Neuronal stem cell (in vitro differentiated cells): Measurements from ENCODE around the gene TRPC6.

Experiments
- DNase-seq: peaks from one replicate; pipeline ENCODE4 v3.0.0-alpha.2; 2013; ENCODE audit warnings: low spot score
- H2AFZ ChIP-seq: one replicate; pipeline ENCODE4 v1.6.1; 2013; ENCODE audit warnings: mild to moderate bottlenecking, low read length, inconsistent platforms
- H2AK5ac ChIP-seq: 2 replicates; pipeline ENCODE4 v1.6.1; 2013; ENCODE audit warnings: low read depth, mild to moderate bottlenecking, inconsistent platforms, low read length, moderate library complexity, mixed read lengths
- H2BK120ac ChIP-seq: 2 replicates; pipeline ENCODE4 v1.6.1; 2013; ENCODE audit warnings: low read depth, mild to moderate bottlenecking, inconsistent platforms, low read length, moderate library complexity, mixed read lengths
- H2BK12ac ChIP-seq: one replicate; pipeline ENCODE4 v1.6.1; 2013; ENCODE audit warnings: low read length, inconsistent platforms
- H2BK15ac ChIP-seq: 2 replicates; pipeline ENCODE4 v1.6.1; 2013; ENCODE audit warnings: mild to moderate bottlenecking, low read length, inconsistent platforms, mixed read lengths
- H2BK5ac ChIP-seq: one replicate; pipeline ENCODE4 v1.6.1; 2013; ENCODE audit warnings: inconsistent platforms, mild to moderate bottlenecking, low read length, moderate library complexity
- H3K14ac ChIP-seq: one replicate; pipeline ENCODE4 v1.6.1; 2013; ENCODE audit warnings: low read length, inconsistent platforms
- H3K18ac ChIP-seq: 2 replicates; pipeline ENCODE4 v1.6.1; 2013; ENCODE audit warnings: low read length, inconsistent platforms
- H3K23ac ChIP-seq: 2 replicates; pipeline ENCODE4 v1.6.1; 2013; ENCODE audit warnings: low read depth, mild to moderate bottlenecking, mixed read lengths, low read length, inconsistent platforms; ENCODE audit not compliant: poor library complexity
- H3K27ac ChIP-seq: replicated peaks from 3 replicates; pipeline ENCODE4 v1.5.1; 2013; ENCODE audit warnings: low read length, inconsistent platforms
- H3K27me3 ChIP-seq, 3 experiments: 2 replicates each; pipeline ENCODE4 v1.6.1; 2013; ENCODE audit warnings: low read length in 3 of 3, mild to moderate bottlenecking in 2 of 3, inconsistent platforms in 1 of 3, low read depth in 1 of 3, mixed read lengths in 1 of 3, moderate library complexity in 1 of 3; ENCODE audit not compliant: control insufficient read depth in 3 of 3, insufficient read depth in 3 of 3
- H3K36me3 ChIP-seq, 2 donors: replicated peaks in 1 of 2; 2 replicates each; pipeline ENCODE4 v1.6.1; 2013; ENCODE audit warnings: low read length in 2 of 2; ENCODE audit not compliant: control insufficient read depth in 2 of 2, insufficient read depth in 2 of 2
- H3K4ac ChIP-seq: 2 replicates; pipeline ENCODE4 v1.6.1; 2013; ENCODE audit warnings: inconsistent platforms, mild to moderate bottlenecking, low read length, moderate library complexity
- H3K4me1 ChIP-seq, 2 donors: 1 replicate in 1 of 2; 2 replicates in 1 of 2; pipeline ENCODE4 v1.6.1; 2013; ENCODE audit warnings: low read length in 2 of 2, low read depth in 1 of 2; ENCODE audit not compliant: control insufficient read depth in 2 of 2, insufficient read depth in 1 of 2
- H3K4me2 ChIP-seq: one replicate; pipeline ENCODE4 v1.6.1; 2013; ENCODE audit warnings: mild to moderate bottlenecking, low read length, inconsistent platforms; ENCODE audit not compliant: insufficient read depth, poor library complexity, severe bottlenecking
- H3K4me3 ChIP-seq, 2 donors: 2 replicates each; pipeline ENCODE4 v1.5.1; 2013; ENCODE audit warnings: low read length in 2 of 2, mild to moderate bottlenecking in 2 of 2, inconsistent platforms in 1 of 2, moderate library complexity in 1 of 2
- H3K79me1 ChIP-seq: one replicate; pipeline ENCODE4 v1.6.1; 2013; ENCODE audit warnings: low read depth, mild to moderate bottlenecking, inconsistent platforms, low read length, moderate library complexity
- H3K9ac ChIP-seq: one replicate; pipeline ENCODE4 v1.6.1; 2013; ENCODE audit warnings: mild to moderate bottlenecking, low read depth, low read length, inconsistent platforms; ENCODE audit not compliant: poor library complexity
- H3K9me3 ChIP-seq, 2 donors: replicated peaks in 1 of 2; 2 replicates each; pipeline versions ENCODE3 to v1.6.1; 2013; ENCODE audit warnings: low read length in 2 of 2, mild to moderate bottlenecking in 2 of 2, inconsistent platforms in 1 of 2, low read depth in 1 of 2, mixed read lengths in 1 of 2, moderate library complexity in 1 of 2; ENCODE audit not compliant: control insufficient read depth in 2 of 2, insufficient read depth in 1 of 2
- H4K8ac ChIP-seq: one replicate; pipeline ENCODE4 v1.6.1; 2013; ENCODE audit warnings: low read depth, mild to moderate bottlenecking, inconsistent platforms, low read length, moderate library complexity
- H4K91ac ChIP-seq: one replicate; pipeline ENCODE4 v1.6.1; 2013; ENCODE audit warnings: low read length, low read depth, mild to moderate bottlenecking, inconsistent platforms; ENCODE audit not compliant: poor library complexity
- WGBS, 2 donors: extraction: QIAGEN DNeasy Blood & Tissue Kit; methylation state at CpG; one replicate each; pipeline ENCODE4 v1.1.7; 2013; ENCODE audit warnings: missing lambda C conversion rate in 2 of 2, mixed read lengths in 1 of 2; ENCODE audit not compliant: insufficient read length in 2 of 2, insufficient replicate concordance in 1 of 2; ENCODE audit errors: extremely low coverage in 2 of 2; 5-methylcytosine and 5-hydroxymethylcytosine counted together

The TRPC6 gene

GRCh38 chr11:101612481-101612880 is 28.7 kb upstream of the TRPC6 start:
- H3K79me1 ChIP-seq: no peaks in the 10 kb centered on the region
- no peak for DNase-seq
- no peak overlapping the region for H2BK15ac ChIP-seq
- no peaks in the 10 kb centered on the region for H3K4me1 ChIP-seq
- no peak overlapping the region for H3K18ac ChIP-seq
- no peak overlapping the region for H3K9ac ChIP-seq
- H3K14ac ChIP-seq: no peak overlapping the region
- H4K91ac ChIP-seq: no peak overlapping the region
- H2BK5ac ChIP-seq: no peak overlapping the region
- H3K4me3 ChIP-seq: no peak overlapping the region
- H3K27me3 ChIP-seq: no peaks in the 10 kb centered on the region
- no CpG with 5 or more reads among the region's 1 CpG for WGBS, 2 donors
- no peak overlapping the region for H2AFZ ChIP-seq
- no peak overlapping the region for H2BK120ac ChIP-seq
- no peak overlapping the region for H3K4me2 ChIP-seq
- no peak overlapping the region for H3K23ac ChIP-seq
- no peaks in the 10 kb centered on the region for H3K9me3 ChIP-seq
- H4K8ac ChIP-seq: no peak overlapping the region
- H3K4ac ChIP-seq: no peak overlapping the region
- no peak overlapping the region for H2AK5ac ChIP-seq
- no peaks in the 10 kb centered on the region for H3K36me3 ChIP-seq
- no peak overlapping the region for H2BK12ac ChIP-seq
- H3K27ac ChIP-seq: no peak overlapping the region

- H2BK5ac ChIP-seq: no peak overlapping the region
- no peak overlapping the region for H3K14ac ChIP-seq
- H3K9ac ChIP-seq: no peak overlapping the region
- no peak overlapping the region for H2AK5ac ChIP-seq
- H3K9me3 ChIP-seq: no peaks in the 10 kb centered on the region
- no peak overlapping the region for H3K27ac ChIP-seq
- no peak overlapping the region for H3K18ac ChIP-seq
- H2AFZ ChIP-seq: no peak overlapping the region
- DNase-seq: no peak
- no peaks in the 10 kb centered on the region for H3K27me3 ChIP-seq
- WGBS, 2 donors: no CpG with 5 or more reads among the region's 3 CpGs
- no peak overlapping the region for H3K4ac ChIP-seq
- no peaks in the 10 kb centered on the region for H3K4me1 ChIP-seq
- H2BK120ac ChIP-seq: no peak overlapping the region
- H3K4me3 ChIP-seq: no peak overlapping the region
- H3K23ac ChIP-seq: no peak overlapping the region
- H4K8ac ChIP-seq: no peak overlapping the region
- no peak overlapping the region for H4K91ac ChIP-seq
- H2BK12ac ChIP-seq: no peak overlapping the region
- H3K36me3 ChIP-seq: no peaks in the 10 kb centered on the region
- H3K4me2 ChIP-seq: no peak overlapping the region
- H3K79me1 ChIP-seq: no peaks in the 10 kb centered on the region
- no peak overlapping the region for H2BK15ac ChIP-seq
Measured at GRCh38 chr11:101600924-101601323, 17.1 kb upstream of the TRPC6 start.

GRCh38 chr11:101586965-101587364 is 3.2 kb upstream of the TRPC6 start:
- no peak overlapping the region for H2BK15ac ChIP-seq
- no peak overlapping the region for H3K4me2 ChIP-seq
- no peak overlapping the region for H3K9ac ChIP-seq
- no peak overlapping the region for H3K18ac ChIP-seq
- H2BK5ac ChIP-seq: no peak overlapping the region
- H3K9me3 ChIP-seq: no peaks in the 10 kb centered on the region
- no peak overlapping the region for H3K23ac ChIP-seq
- H2BK120ac ChIP-seq: no peak overlapping the region
- no peaks in the 10 kb centered on the region for H3K36me3 ChIP-seq
- H2BK12ac ChIP-seq: no peak overlapping the region
- no peak overlapping the region for H3K4me3 ChIP-seq
- no peak for DNase-seq
- no CpG with 5 or more reads among the region's 5 CpGs for WGBS, 2 donors
- H2AK5ac ChIP-seq: no peak overlapping the region
- H3K4me1 ChIP-seq: peaks cover 0 to 3% of the 10 kb centered on the region in 2 donors
- no peak overlapping the region for H2AFZ ChIP-seq
- peaks cover 6 to 34% (median 22%) of the 10 kb centered on the region in 3 experiments for H3K27me3 ChIP-seq
- no peak overlapping the region for H3K14ac ChIP-seq
- H3K27ac ChIP-seq: no peak overlapping the region
- no peaks in the 10 kb centered on the region for H3K79me1 ChIP-seq
- no peak overlapping the region for H4K8ac ChIP-seq
- H4K91ac ChIP-seq: no peak overlapping the region
- H3K4ac ChIP-seq: no peak overlapping the region

GRCh38 chr11:101584655-101585054 is 848 bp upstream of the TRPC6 start:
- H3K27ac ChIP-seq: no peak overlapping the region
- H3K4ac ChIP-seq: no peak overlapping the region
- H3K36me3 ChIP-seq: no peaks in the 10 kb centered on the region
- WGBS, 2 donors: no CpG with 5 or more reads among the region's 2 CpGs
- H3K4me2 ChIP-seq: no peak overlapping the region
- H3K23ac ChIP-seq: no peak overlapping the region
- no peak for DNase-seq
- no peak overlapping the region for H3K4me3 ChIP-seq
- no peak overlapping the region for H2AK5ac ChIP-seq
- H3K18ac ChIP-seq: no peak overlapping the region
- H3K9ac ChIP-seq: no peak overlapping the region
- no peak overlapping the region for H4K8ac ChIP-seq
- H2AFZ ChIP-seq: no peak overlapping the region
- no peaks in the 10 kb centered on the region for H3K9me3 ChIP-seq
- H4K91ac ChIP-seq: no peak overlapping the region
- no peaks in the 10 kb centered on the region for H3K79me1 ChIP-seq
- H2BK12ac ChIP-seq: no peak overlapping the region
- H2BK15ac ChIP-seq: no peak overlapping the region
- no peak overlapping the region for H2BK5ac ChIP-seq
- H3K4me1 ChIP-seq: peaks cover 0 to 3% of the 10 kb centered on the region in 2 donors
- H3K27me3 ChIP-seq: peaks cover 6 to 45% (median 24%) of the 10 kb centered on the region in 3 experiments
- no peak overlapping the region for H2BK120ac ChIP-seq
- H3K14ac ChIP-seq: no peak overlapping the region
